HG02642 (cell line): Measurements from ENCODE around the gene TNFSF13B.
"Not testable (repeated sequence)": the region's sequence is repeated elsewhere in the genome, so short reads cannot be mapped to it uniquely, and the experiment has no call there.

ENCODE experiments used
- ATAC-seq: cut with Tn5 transposase; IDR thresholded peaks from one replicate; pipeline ENCODE4 v1.9.1; 2021; ENCODE audit warnings: mild to moderate bottlenecking; ENCODE audit not compliant: unreplicated experiment, poor library complexity

The TNFSF13B gene

DNA sequence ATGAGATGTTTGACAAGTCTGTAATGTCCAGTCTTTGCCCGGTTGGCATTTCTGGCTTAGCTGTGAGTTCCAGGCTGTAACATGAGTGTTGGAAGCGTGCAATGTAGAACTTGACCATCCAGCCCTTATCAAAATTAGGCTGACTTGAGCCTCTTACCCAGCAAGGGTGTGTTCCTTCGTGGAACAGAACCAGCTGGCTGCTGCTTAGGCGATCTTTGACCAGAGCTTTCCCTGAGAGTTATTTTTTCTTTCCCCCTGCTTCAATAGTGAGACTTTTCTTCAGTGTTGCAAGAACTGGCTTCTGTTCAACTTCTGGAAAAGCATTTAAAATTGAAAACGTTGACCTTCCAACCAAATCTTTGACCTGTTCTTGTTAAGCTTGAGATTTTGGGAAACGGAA is 6.5 kb downstream of the TNFSF13B start:
- no peak for ATAC-seq

DNA sequence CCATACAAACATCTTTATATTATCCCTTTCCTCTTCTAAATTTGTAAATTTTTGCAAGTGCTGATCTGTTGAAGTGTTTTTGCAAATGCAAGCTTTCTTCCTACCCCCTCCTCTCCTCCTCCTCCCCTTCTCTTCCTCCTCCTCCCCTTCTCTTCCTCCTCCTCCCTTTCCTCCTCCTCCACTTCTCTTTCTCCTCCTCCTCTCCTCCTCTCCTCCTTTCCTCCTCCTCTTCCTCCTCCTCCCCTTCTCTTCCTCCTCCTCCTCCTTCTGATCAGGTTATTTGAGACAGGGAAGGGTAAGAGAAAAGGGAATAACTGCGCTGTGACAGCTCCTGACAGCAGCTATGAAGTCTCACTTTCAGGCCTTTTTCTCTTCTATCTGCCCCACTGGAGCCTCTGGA is 8.9 kb downstream of the TNFSF13B start:
- ATAC-seq, result no peak

DNA sequence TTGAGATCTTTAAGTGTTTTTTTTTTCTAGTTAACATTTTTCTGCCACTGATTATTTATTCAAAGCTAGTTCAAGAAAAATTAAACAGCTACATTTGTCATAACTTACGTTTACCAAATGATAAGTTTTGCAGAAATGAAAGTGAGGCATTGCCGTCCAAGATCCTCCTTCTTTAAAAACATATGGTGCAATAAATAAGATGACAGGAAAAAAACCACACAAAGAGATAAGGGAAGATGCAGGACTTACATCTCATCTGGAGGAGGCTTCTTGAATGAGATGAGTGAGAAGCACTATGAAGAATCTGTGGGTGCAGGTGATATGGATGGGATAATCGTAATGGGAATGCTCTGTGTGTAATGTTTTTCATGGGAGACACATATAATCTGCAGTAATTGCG is 12.4 kb downstream of the TNFSF13B start:
- no peak for ATAC-seq

DNA sequence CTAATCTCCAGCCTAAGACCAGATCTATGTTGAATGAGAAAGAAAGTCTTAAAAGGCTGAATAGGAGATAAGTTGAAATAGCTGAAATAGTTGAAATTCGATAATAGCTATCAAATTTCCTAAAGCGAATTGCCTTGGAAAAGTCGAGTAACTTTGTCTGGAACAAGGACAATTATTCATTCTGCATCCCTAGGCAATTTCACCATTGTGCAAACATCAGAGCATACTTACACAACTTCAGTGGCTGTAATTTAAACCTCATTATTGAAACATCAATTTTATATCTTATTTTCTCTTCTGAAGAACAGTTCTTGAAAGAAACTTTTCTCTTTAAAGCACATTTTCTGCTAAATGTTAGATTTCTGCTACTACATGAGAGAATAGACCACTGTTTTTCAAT is 13.6 kb downstream of the TNFSF13B start:
- ATAC-seq, result no peak

DNA sequence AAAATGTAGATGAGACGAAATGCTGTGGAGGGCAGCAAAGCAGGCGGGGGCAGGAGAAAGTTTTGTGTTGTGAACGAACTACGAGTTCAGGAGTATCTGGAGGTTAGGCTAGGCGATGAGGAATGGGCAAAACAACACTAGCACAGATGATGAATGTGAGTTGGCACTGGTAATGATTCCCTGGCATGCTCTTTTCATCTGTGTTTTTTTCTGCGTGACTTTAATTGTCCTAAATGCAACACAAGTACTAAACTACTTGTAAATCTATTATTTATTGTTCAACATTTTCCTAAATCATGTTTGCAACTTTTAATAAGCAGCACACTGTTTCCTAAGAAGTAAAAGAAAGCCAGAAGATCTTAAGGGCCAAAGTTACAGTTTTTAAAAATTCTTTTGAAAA is 19.2 kb downstream of the TNFSF13B start:
- no peak for ATAC-seq

DNA sequence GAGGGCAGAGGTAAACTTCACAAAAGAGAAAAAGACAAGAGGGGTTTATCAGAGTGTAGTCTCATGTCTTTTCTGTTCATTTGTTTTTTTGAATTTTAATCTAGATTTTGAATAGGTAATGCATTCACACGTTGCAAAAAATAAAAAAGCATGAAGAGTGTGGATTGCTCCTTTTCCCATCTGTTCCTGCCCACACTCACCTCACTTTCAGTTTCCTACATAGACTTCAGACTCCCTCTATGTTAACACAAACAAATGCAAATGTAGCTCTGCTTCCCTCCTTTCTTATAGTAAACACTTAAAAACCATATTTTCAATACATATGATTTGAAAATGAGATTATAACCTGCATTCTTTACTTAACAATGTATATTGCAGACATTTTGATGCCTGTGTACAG is 20.3 kb downstream of the TNFSF13B start:
- no peak for ATAC-seq

DNA sequence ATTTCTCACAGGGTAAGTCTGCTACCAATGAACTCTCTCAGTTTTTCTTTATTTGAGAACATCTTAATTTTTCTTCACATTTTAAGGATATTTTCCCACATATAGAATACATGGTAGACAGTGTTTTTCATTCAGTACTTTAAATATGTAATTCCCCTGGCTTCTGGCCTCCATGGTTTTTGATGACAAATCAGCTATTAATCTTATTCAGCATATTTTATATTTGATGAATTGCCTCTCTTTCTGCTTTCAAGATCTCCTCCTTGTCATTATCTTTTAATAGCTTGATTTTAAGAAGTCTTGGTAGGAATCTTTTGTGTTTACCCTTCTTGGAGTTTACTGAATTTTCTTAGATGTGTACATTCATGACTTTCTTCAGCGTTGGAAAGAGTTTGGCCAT is 27.6 kb downstream of the TNFSF13B start:
- no peak for ATAC-seq

DNA sequence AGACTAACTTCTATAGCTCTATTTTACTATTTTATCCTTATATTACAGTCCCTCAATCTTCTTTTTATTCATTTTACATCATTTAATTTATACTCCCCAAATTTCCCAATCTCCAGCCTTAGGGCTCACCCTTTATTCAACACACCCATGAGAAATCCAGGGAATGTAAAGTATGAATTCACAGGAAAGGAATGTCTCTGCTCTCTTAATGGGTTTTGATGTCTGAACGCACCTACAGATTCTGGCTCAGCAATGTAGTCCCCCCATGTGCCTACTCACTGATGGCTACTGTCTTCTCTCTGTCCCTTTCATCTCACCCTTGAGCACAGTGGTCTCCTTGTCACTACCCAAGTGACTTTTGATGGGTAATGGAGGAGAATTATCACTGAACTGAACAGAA is 32.8 kb downstream of the TNFSF13B start:
- no peak for ATAC-seq

DNA sequence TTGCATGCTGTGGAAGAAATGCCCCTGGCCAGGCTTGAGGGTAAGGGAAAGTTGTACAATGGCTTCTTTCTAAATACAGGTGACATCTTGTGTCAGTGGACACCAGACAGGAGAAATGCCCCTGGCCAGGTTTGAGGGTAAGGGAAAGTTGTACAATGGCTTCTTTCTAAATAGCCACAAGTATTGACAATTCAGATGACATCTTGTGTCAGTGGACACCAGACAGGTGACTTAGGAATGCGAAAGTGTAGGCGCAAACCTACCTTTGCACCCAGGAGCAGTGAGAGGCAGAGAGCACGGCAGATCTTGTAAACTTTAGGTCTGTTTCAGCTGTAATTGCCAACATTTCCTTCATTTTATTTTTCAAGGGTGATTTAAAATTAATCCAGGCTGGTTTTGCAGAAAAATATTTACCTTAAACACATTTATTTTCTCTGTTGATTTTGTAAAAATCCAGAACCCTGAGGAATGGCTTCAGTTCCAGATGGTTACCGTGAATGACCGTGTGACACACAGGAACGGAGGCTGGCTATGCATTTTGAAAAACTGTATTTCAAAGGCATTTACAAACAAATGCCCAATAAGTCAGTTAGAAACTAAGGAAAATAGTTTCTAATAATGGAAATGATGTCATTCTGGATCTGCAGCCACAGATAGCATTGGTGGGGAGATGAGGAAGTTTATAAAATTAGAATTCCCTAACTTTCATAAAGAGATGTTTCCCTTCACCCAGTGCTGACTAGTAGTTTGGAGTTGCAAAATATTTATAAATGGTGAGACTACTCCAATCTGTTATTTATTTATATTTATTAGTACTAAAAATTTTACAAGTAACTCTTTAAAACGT is 34.9 kb downstream of the TNFSF13B start:
- no peak for ATAC-seq

DNA sequence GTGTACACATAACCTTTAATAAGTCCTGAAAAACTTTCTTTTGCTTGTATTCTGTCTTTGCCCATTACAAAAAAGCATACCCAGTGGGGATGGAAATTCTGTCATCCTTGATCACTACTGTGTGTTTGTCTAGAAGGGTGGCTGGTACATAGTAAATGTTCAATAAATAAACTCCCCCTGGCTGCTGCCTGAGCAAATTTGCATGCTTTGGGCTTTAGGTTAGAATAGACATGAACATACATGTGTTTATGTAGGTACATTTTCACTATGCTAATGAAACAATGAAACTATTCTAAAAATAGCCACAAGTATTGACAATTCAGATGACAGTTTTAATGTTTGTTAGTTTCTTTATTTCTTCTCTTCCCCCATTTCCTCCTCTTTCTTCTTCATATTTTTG is 36.1 kb downstream of the TNFSF13B start:
- peak; percentile 74 for ATAC-seq

DNA sequence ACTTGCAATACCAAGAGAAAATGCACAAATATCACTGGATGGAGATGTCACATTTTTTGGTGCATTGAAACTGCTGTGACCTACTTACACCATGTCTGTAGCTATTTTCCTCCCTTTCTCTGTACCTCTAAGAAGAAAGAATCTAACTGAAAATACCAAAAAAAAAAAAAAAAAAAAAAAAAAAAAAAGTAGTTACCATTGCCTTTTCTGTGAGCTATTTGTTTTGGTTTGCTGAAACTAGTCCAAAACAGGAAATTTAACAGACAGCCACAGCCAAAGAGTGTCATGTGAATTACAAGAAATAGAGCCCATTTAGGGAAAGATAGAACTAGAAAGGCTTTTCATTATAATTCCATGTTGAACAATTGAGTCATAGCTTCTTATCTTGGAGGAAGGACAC is 37.3 kb downstream of the TNFSF13B start:
- ATAC-seq, result no peak

DNA sequence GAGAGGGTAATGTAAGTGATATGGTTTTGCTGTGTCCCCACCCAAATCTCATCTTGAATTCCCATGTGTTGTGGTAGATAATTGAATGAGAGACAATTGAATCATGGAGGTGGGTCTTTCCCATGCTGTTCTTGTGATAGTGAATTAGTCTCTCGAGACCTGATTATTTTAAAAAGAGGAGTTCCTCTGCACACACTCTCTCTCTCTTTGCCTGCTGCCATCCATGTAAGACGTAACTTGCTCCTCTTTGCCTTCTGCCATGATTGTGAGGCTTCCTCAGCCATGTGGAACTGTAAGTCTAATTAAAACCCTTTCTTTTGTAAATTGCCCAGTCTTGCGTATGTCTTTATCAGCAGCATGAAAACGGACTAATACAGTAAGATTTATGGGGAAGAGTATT is 42.1 kb downstream of the TNFSF13B start:
- ATAC-seq, result not testable (repeated sequence)

DNA sequence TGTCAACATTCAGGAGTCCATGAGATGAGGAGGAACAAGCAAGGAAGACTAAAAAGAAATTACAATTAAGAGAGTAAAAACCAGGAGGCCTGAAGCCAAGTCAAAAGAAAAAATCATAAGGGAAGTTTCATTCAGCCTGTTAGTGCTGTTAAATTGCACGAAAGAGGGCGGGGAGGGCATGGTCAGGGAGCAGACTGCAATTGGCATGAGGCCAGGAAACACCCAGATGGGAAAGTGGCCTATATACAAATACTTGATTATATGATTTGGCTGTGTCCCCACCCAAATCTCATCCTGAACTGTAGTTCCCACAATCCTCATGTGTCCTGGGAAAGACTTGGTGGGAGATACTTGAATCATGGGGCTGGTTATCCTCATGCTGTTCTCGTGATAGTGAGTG is 43.9 kb downstream of the TNFSF13B start:
- no peak for ATAC-seq

DNA sequence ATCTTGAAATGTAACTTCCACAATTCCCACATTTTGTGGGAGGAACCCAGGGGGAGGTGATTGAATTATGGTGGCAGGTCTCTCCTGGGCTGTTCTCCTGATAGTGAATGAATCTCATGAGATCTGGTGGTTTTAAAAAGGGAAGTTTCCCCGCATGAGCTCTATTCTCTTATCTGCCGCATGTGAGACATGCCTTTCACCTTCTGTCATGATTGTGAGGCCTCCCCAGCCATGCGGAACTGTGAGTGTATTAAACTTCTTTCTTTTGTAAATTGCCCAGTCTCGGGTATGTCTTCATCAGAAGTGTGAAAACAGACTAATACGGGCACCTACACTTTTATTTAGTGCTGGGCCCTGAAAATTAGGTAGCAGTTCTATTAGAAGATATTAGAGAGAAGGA is 45.8 kb downstream of the TNFSF13B start:
- ATAC-seq, result peak; percentile 84

DNA sequence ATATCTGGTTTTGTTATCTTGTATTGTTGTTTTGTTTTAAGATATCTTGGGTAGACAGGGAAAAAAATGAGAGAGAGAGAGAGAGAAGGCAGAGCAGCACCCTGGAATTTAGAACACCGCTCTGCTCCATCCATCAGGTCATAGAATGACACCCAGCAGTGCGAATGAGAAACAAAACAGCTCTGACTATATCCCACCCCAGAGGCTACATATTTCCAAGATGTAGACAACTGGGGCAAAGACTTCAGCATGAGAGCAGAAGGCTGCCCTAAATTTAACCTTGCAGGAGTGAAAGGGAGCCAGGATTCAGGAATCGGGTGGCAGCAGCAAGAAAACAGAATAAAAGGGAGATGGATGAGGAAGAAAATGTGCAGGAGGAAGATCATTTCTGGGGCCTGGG is 46.5 kb downstream of the TNFSF13B start:
- no peak for ATAC-seq

DNA sequence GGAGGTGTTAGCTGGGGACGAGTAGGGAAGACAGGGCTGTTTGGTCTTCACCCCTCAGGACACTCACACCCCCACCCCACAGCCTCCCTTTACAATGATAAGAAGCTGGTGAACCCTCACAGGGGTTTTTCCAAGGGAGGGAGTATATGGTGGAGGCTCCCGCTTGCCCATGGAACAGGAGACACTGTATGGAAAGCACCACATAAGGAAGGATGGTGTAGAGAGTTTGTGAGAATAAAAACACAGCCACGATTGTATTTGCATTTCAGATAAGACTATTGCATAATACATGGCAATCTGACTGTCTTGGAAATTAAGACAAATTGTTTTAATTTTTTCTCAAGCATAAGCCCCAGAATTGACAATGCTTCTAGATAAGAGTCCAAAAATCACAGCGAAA is 46.9 kb downstream of the TNFSF13B start:
- ATAC-seq, result no peak

DNA sequence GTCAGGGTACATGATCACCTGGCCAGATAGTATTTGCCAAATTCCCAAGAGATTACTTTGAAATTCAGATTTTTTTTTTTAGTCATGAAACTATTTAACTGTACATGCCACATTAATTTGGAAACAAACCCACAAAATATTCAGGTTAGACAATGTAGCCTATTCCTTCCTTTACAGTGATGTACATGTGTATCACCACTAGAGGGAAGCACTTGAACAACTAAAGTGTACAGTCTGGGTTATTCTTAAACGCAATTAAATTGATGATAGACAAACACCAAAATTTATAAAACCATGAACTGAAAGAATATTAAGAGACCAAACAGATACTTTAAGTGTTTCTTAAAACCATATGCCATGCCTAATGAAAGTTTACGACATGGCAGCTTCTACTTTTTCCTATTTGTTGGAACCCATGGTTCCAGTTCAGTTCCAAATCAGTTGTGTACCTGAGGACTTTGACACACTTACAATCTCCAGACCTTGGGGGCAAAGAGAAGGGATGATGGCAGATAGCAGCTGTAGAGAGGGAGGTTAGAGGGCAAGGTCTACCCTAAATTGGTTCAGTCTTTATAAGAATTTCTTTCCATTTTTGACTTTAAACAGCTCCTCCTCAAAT is 52.8 kb downstream of the TNFSF13B start:
- peak; percentile 82 for ATAC-seq

DNA sequence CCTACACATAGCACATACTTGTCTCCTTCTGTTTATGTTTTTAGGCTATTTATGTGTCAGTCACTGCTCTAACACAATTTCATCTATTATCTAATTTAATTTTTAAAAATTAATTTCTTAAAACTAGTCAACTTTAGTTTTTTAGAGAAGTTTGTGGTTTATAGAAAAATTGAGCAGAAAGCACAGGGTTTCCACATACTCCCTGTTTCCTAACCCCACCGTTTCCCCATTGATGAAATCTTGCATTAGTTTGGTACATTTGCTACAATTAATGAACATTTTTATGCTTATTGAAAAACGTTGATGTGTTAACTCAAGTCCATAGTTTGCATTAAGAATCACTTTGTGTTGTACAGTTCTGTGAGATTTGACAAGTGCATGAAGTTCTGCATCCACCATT is 53.5 kb downstream of the TNFSF13B start:
- ATAC-seq, result no peak

DNA sequence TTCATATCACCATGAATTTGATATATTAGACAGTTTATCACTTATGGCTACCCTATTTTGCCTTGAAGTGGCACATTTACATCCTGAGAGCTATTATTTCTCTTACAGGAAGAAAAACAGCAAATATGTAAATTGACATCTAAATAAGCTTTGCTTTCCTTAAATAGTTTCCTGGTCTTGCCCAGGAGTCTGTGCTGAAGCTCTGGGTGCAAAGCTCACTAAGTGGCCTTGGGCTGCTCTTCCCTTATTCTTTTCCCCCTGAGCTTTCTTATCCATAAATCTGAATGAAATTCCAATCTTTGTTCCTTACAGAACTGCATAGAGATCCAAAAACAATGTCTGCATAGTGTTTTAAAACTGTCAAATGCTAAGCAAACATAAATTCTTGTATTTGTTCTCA is 56.3 kb downstream of the TNFSF13B start:
- no peak for ATAC-seq

DNA sequence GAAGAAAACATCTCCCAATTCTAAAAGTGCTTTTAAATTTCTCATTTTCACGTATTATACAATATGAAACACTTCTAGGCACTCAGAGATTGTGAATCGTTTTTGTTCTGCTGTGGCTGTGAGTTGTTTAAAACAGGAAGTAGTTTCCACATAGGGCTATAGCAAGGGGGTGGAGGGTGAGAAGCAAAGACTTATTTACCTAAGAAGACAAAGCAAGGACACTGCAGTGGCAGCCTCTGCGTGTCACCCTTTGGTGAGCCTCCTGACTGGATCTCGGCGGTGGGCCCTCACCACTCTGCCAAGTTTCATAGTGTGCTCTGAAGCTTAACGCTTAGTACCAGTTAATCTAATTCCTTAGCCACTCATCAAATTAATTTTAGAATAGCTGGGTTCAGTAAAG is 56.8 kb downstream of the TNFSF13B start:
- peak; percentile 83 for ATAC-seq

DNA sequence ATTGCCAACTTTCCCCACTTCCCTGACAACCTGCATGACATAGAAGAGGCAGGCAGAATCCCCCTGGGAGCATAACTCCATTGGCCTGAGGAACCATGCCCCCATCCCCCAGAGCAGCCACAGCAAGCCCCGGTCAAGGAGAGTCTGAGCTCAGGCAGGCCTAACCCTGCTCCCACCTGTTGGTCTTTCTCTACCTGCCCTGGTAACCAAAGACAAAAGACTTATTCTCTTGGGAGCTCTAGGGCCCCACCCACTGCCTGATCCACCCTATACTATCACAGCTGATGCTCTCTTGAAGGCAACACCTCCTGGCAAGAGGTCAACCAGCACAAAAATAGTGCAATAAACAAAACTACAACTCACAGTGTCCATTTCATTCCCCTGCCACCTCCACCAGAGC is 59.3 kb downstream of the TNFSF13B start:
- no peak for ATAC-seq

DNA sequence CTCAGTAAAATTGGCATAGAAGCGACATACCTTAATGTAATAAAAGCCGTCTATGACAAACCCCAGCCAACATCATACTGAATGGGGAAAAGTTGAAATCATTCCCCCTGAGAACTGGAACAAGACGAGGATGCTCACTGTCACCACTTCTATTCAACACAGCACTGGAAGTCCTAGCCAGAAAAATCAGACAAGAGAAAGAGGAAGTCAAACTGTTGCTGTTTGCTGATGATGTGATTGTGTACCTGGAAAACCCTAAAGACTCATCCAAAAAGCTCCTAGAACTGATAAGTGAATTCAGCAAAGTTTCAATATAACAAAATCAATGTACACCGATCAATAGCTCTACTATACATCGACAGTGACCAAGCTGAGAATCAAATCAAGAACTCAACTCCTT is 63.3 kb downstream of the TNFSF13B start:
- no peak for ATAC-seq
